ENCODE measurements around the gene DENND6A.
A peak's percentile ranks its signal among the peaks of the same experiment; 100 is the strongest.

The DENND6A gene

DNA sequence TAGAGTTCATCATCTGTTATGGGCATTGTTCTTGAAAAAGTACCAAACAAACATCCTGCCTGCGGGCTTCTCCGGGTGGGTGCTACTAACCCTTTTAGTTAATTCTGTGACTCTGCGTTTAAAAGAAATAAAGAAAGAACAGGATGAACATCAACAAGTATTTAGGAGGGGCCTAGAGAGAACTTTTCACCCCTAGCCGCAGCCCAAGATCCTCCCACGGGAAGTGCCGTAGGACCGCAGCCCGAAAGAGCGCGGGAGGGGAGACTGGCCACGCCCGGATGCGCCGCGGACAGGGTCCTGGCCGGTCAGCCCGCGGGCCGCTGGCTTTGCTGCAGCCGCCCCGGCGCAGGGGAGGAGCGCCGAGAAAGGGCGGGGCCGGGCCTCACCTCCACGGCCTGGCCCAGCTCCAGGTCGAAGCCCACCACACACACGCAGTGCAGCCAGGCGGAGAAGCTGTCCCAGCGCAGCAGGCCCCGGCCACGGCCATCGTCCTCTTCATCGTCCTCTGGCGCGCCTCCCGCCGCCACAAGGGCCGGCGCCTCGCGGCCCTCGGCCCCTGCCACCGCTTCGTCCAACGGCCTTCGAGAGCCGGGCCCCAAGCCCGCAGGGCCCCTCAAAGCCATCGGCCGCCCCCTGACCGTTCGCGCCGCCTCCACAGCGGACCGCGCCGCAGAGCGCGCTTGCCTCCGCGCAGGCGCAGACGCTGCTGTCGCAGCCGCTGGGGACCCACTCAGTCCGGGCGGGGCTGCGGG, at the start of gene DENND6A:
Gene DENND6A, minus strand, starts transcription at position 682 of the 752 bp plus-strand sequence. Its CDS starts 59 bp downstream, at position 623.
- H3K4me3 ChIP-seq (ENCODE audit: low read length): peak within 1 kb of the TSS; percentile 76
- no peaks in the 10 kb centered on the region for H3K4me1 ChIP-seq (ENCODE audit: control insufficient read depth, insufficient read depth, low read length)
- peak; percentile 73 for DNase-seq (ENCODE audit: low read depth, low spot score)
- WGBS (ENCODE audit: insufficient coverage, insufficient read length): no CpG with 5 or more reads among the region's 71 CpGs
- H3K27me3 ChIP-seq (ENCODE audit: control insufficient read depth, insufficient read depth, low read length): no peaks in the 10 kb centered on the region
- H3K27ac ChIP-seq (ENCODE audit: low read length): no peak within 1 kb of the TSS
- no peaks in the 10 kb centered on the region for H3K9me3 ChIP-seq (ENCODE audit: control insufficient read depth, insufficient read depth, low read length)
- no peaks in the 10 kb centered on the region for H3K36me3 ChIP-seq (ENCODE audit: control insufficient read depth, insufficient read depth, low read length)

- no peak for DNase-seq (ENCODE audit: low read depth, low spot score)
- no peak overlapping the region for H3K4me3 ChIP-seq (ENCODE audit: low read length)
- no peaks in the 10 kb centered on the region for H3K36me3 ChIP-seq (ENCODE audit: control insufficient read depth, insufficient read depth, low read length)
- no CpG with 5 or more reads among the region's 5 CpGs for WGBS (ENCODE audit: insufficient coverage, insufficient read length)
- no peaks in the 10 kb centered on the region for H3K4me1 ChIP-seq (ENCODE audit: control insufficient read depth, insufficient read depth, low read length)
- no peaks in the 10 kb centered on the region for H3K27me3 ChIP-seq (ENCODE audit: control insufficient read depth, insufficient read depth, low read length)
- H3K27ac ChIP-seq (ENCODE audit: low read length): no peak overlapping the region
- H3K9me3 ChIP-seq (ENCODE audit: control insufficient read depth, insufficient read depth, low read length): no peaks in the 10 kb centered on the region
Measured at GRCh38 chr3:57740027-57740426, 47.1 kb upstream of the DENND6A start.

GRCh38 chr3:57738391-57738790, 45.5 kb upstream of the DENND6A start:
- WGBS (ENCODE audit: insufficient coverage, insufficient read length): no CpG with 5 or more reads among the region's 5 CpGs
- no peaks in the 10 kb centered on the region for H3K36me3 ChIP-seq (ENCODE audit: control insufficient read depth, insufficient read depth, low read length)
- DNase-seq (ENCODE audit: low read depth, low spot score): no peak
- H3K4me1 ChIP-seq (ENCODE audit: control insufficient read depth, insufficient read depth, low read length): no peaks in the 10 kb centered on the region
- no peaks in the 10 kb centered on the region for H3K9me3 ChIP-seq (ENCODE audit: control insufficient read depth, insufficient read depth, low read length)
- no peak overlapping the region for H3K4me3 ChIP-seq (ENCODE audit: low read length)
- no peaks in the 10 kb centered on the region for H3K27me3 ChIP-seq (ENCODE audit: control insufficient read depth, insufficient read depth, low read length)
- H3K27ac ChIP-seq (ENCODE audit: low read length): no peak overlapping the region

- Histone ChIP-seq H3K36me3 (ENCODE audit: control insufficient read depth, insufficient read depth, low read length) (no peaks in the 10 kb centered on the region), H3K27ac (ENCODE audit: low read length) (no peak overlapping the region), H3K4me1 (ENCODE audit: control insufficient read depth, insufficient read depth, low read length) (no peaks in the 10 kb centered on the region), H3K27me3 (ENCODE audit: control insufficient read depth, insufficient read depth, low read length) (no peaks in the 10 kb centered on the region), H3K9me3 (ENCODE audit: control insufficient read depth, insufficient read depth, low read length) (no peaks in the 10 kb centered on the region), H3K4me3 (ENCODE audit: low read length) (no peak overlapping the region)
- no CpG with 5 or more reads among the region's 7 CpGs for WGBS (ENCODE audit: insufficient coverage, insufficient read length)
- no peak for DNase-seq (ENCODE audit: low read depth, low spot score)
Measured at GRCh38 chr3:57737840-57738239, 45.0 kb upstream of the DENND6A start.

GRCh38 chr3:57735405-57735804, 42.5 kb upstream of the DENND6A start:
- no peak for DNase-seq (ENCODE audit: low read depth, low spot score)
- H3K4me1 ChIP-seq (ENCODE audit: control insufficient read depth, insufficient read depth, low read length): no peaks in the 10 kb centered on the region
- H3K27me3 ChIP-seq (ENCODE audit: control insufficient read depth, insufficient read depth, low read length): no peaks in the 10 kb centered on the region
- H3K36me3 ChIP-seq (ENCODE audit: control insufficient read depth, insufficient read depth, low read length): no peaks in the 10 kb centered on the region
- WGBS (ENCODE audit: insufficient coverage, insufficient read length): no CpG with 5 or more reads among the region's 2 CpGs
- no peak overlapping the region for H3K27ac ChIP-seq (ENCODE audit: low read length)
- H3K9me3 ChIP-seq (ENCODE audit: control insufficient read depth, insufficient read depth, low read length): no peaks in the 10 kb centered on the region
- no peak overlapping the region for H3K4me3 ChIP-seq (ENCODE audit: low read length)

DNA sequence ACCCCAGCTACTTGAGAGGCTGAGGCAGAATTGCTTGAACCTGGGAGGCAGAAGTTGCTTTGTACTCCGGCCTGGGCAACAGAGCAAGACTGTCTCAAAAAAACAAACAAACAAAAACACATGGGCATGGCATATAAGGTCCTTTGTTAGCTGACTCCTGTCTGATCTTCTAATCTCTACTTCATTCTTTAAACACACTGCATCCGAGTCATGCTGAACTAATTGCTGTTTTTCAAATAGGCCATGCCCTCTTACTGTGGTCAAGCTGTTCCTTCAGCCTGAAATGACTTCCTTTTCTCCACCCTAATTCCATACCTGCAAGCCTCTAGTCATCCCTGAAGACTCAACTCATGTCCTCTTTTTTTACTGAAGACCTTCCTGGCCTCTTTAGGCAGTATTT, 40.9 kb upstream of the DENND6A start:
- Histone ChIP-seq H3K9me3 (ENCODE audit: control insufficient read depth, insufficient read depth, low read length) (no peaks in the 10 kb centered on the region), H3K27me3 (ENCODE audit: control insufficient read depth, insufficient read depth, low read length) (no peaks in the 10 kb centered on the region), H3K27ac (ENCODE audit: low read length) (no peak overlapping the region), H3K36me3 (ENCODE audit: control insufficient read depth, insufficient read depth, low read length) (no peaks in the 10 kb centered on the region), H3K4me1 (ENCODE audit: control insufficient read depth, insufficient read depth, low read length) (no peaks in the 10 kb centered on the region), H3K4me3 (ENCODE audit: low read length) (no peak overlapping the region)
- no CpG with 5 or more reads among the region's 2 CpGs for WGBS (ENCODE audit: insufficient coverage, insufficient read length)
- DNase-seq (ENCODE audit: low read depth, low spot score): no peak

- Histone ChIP-seq H3K4me1 (ENCODE audit: control insufficient read depth, insufficient read depth, low read length) (no peaks in the 10 kb centered on the region), H3K9me3 (ENCODE audit: control insufficient read depth, insufficient read depth, low read length) (no peaks in the 10 kb centered on the region), H3K27me3 (ENCODE audit: control insufficient read depth, insufficient read depth, low read length) (no peaks in the 10 kb centered on the region), H3K27ac (ENCODE audit: low read length) (no peak overlapping the region), H3K4me3 (ENCODE audit: low read length) (no peak overlapping the region), H3K36me3 (ENCODE audit: control insufficient read depth, insufficient read depth, low read length) (no peaks in the 10 kb centered on the region)
- DNase-seq (ENCODE audit: low read depth, low spot score): no peak
- no CpG with 5 or more reads among the region's 1 CpG for whole genome bisulfite sequencing (ENCODE audit: insufficient coverage, insufficient read length)
Measured at GRCh38 chr3:57731311-57731710, 38.4 kb upstream of the DENND6A start.

GRCh38 chr3:57730682-57731081, 37.8 kb upstream of the DENND6A start:
- no peak for DNase-seq (ENCODE audit: low read depth, low spot score)
- Histone ChIP-seq H3K27me3 (ENCODE audit: control insufficient read depth, insufficient read depth, low read length) (no peaks in the 10 kb centered on the region), H3K36me3 (ENCODE audit: control insufficient read depth, insufficient read depth, low read length) (no peaks in the 10 kb centered on the region), H3K4me3 (ENCODE audit: low read length) (no peak overlapping the region), H3K27ac (ENCODE audit: low read length) (no peak overlapping the region), H3K9me3 (ENCODE audit: control insufficient read depth, insufficient read depth, low read length) (no peaks in the 10 kb centered on the region), H3K4me1 (ENCODE audit: control insufficient read depth, insufficient read depth, low read length) (no peaks in the 10 kb centered on the region)
- 100% methylated on average over 1 of the region's 3 CpGs for WGBS (ENCODE audit: insufficient coverage, insufficient read length)

DNA sequence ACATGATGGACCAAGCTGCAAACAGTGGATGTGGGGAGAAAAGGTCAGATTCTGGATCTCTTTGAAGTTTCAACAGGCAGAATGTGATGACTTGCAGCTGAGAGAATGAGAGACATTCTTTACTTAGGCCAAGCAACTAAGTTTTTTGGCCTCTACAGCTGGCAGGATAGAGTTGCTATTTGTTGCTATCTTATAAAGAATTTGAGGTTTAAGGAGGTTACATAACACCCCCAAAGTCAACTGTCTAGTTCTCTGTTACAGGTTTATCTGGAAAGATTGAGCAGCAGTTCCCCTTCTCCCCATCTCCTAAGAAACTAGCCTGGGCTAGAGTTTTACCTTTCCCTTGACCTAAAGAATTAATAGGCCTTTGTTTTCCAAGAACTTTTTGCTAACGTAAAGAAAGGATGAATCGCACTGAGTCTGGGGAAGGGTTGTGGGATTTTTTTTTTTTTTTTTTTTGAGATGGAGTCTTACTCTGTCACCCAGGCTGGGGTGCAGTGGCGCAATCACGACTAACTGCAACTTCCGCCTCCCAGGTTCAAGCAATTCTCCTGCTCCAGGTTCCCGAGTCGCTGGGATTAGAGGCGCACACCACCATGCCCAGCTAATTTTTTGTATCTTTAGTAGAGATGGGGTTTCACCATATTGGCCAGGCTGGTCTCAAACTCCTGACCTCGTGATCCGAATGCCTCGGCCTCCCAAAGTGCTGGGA, 36.6 kb upstream of the DENND6A start:
- Histone ChIP-seq H3K4me1 (ENCODE audit: control insufficient read depth, insufficient read depth, low read length) (no peaks in the 10 kb centered on the region), H3K27me3 (ENCODE audit: control insufficient read depth, insufficient read depth, low read length) (no peaks in the 10 kb centered on the region), H3K36me3 (ENCODE audit: control insufficient read depth, insufficient read depth, low read length) (no peaks in the 10 kb centered on the region), H3K27ac (ENCODE audit: low read length) (no peak overlapping the region), H3K9me3 (ENCODE audit: control insufficient read depth, insufficient read depth, low read length) (no peaks in the 10 kb centered on the region), H3K4me3 (ENCODE audit: low read length) (no peak overlapping the region)
- WGBS (ENCODE audit: insufficient coverage, insufficient read length): no CpG with 5 or more reads among the region's 11 CpGs
- no peak for DNase-seq (ENCODE audit: low read depth, low spot score)

- WGBS (ENCODE audit: insufficient coverage, insufficient read length): no CpG with 5 or more reads among the region's 5 CpGs
Measured at GRCh38 chr3:57727106-57727505, 34.2 kb upstream of the DENND6A start.

DNA sequence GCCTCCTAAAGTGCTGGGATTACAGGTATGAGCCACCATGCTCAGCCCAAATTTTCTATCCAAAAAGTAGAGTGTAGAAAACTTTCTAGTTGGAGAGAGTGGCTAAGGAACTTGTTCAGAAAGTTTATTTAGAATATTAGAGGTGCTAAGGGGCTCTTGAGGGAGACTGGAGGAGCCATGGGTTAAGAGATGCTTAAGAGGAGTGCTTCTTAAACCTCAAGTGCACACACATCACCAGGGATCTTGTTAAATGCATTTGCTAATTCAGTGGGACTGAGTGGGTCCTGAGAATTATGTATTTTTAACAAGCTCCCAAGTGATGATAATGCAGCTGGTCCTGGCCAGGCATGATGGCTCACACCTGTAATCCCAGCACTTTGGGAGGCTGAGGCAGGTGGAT, 33.5 kb upstream of the DENND6A start:
- Histone ChIP-seq H3K4me1 (ENCODE audit: control insufficient read depth, insufficient read depth, low read length) (no peaks in the 10 kb centered on the region), H3K27me3 (ENCODE audit: control insufficient read depth, insufficient read depth, low read length) (no peaks in the 10 kb centered on the region), H3K9me3 (ENCODE audit: control insufficient read depth, insufficient read depth, low read length) (no peaks in the 10 kb centered on the region), H3K4me3 (ENCODE audit: low read length) (no peak overlapping the region), H3K27ac (ENCODE audit: low read length) (no peak overlapping the region), H3K36me3 (ENCODE audit: control insufficient read depth, insufficient read depth, low read length) (no peaks in the 10 kb centered on the region)
- DNase-seq (ENCODE audit: low read depth, low spot score): no peak

More at GRCh38 chr3:57727106-57727505, 34.2 kb upstream of the DENND6A start:
- Histone ChIP-seq H3K4me1 (ENCODE audit: control insufficient read depth, insufficient read depth, low read length) (no peaks in the 10 kb centered on the region), H3K36me3 (ENCODE audit: control insufficient read depth, insufficient read depth, low read length) (no peaks in the 10 kb centered on the region), H3K9me3 (ENCODE audit: control insufficient read depth, insufficient read depth, low read length) (no peaks in the 10 kb centered on the region), H3K4me3 (ENCODE audit: low read length) (no peak overlapping the region), H3K27ac (ENCODE audit: low read length) (no peak overlapping the region), H3K27me3 (ENCODE audit: control insufficient read depth, insufficient read depth, low read length) (no peaks in the 10 kb centered on the region)
- DNase-seq (ENCODE audit: low read depth, low spot score): no peak
